ENCODE measurements around the gene ABCD2.
"Not testable (repeated sequence)": the region's sequence is repeated elsewhere in the genome, so short reads cannot be mapped to it uniquely, and the experiment has no call there.

The ABCD2 gene

GRCh38 chr12:39611818-39612217 lies 7.8 kb downstream of the ABCD2 start:
- ATAC-seq: no peak

GRCh38 chr12:39610436-39611025 lies 9.1 kb downstream of the ABCD2 start:
- ATAC-seq: no peak

- ATAC-seq: no peak
Measured at GRCh38 chr12:39606712-39607423, 12.7 kb downstream of the ABCD2 start.

GRCh38 chr12:39605996-39606395 lies 13.6 kb downstream of the ABCD2 start:
- no peak for ATAC-seq

- peak; percentile 24 to 25 for ATAC-seq
Measured at GRCh38 chr12:39605501-39605900, 14.1 kb downstream of the ABCD2 start.

- no peak for ATAC-seq
Measured at GRCh38 chr12:39603065-39603464, 16.5 kb downstream of the ABCD2 start.

GRCh38 chr12:39601951-39602350 lies 17.7 kb downstream of the ABCD2 start:
- ATAC-seq: not testable (repeated sequence)

GRCh38 chr12:39595928-39596327 lies 23.7 kb downstream of the ABCD2 start:
- ATAC-seq: no peak

GRCh38 chr12:39592295-39592694 lies 27.3 kb downstream of the ABCD2 start:
- ATAC-seq: peak in 1 of 2 donors; percentile 41

- no peak for ATAC-seq
Measured at GRCh38 chr12:39588348-39588747, 31.3 kb downstream of the ABCD2 start.

- ATAC-seq: peak in 1 of 2 donors; percentile 55
Measured at GRCh38 chr12:39587225-39587624, 32.4 kb downstream of the ABCD2 start.

GRCh38 chr12:39586816-39587215 lies 32.8 kb downstream of the ABCD2 start:
- no peak for ATAC-seq

GRCh38 chr12:39581592-39581991 lies 38.0 kb downstream of the ABCD2 start:
- no peak for ATAC-seq

GRCh38 chr12:39575498-39575875 lies 44.1 kb downstream of the ABCD2 start:
- ATAC-seq: no peak

GRCh38 chr12:39574785-39575497 lies 44.7 kb downstream of the ABCD2 start:
- ATAC-seq: no peak

GRCh38 chr12:39574378-39574777 lies 45.2 kb downstream of the ABCD2 start:
- no peak for ATAC-seq

- no peak for ATAC-seq
Measured at GRCh38 chr12:39573971-39574370, 45.6 kb downstream of the ABCD2 start.

GRCh38 chr12:39572551-39572950 lies 47.1 kb downstream of the ABCD2 start:
- ATAC-seq: no peak

GRCh38 chr12:39571351-39571750 lies 48.3 kb downstream of the ABCD2 start:
- no peak for ATAC-seq

- no peak for ATAC-seq
Measured at GRCh38 chr12:39553476-39553875, 66.1 kb downstream of the ABCD2 start.

- not testable (repeated sequence) for ATAC-seq
Measured at GRCh38 chr12:39544211-39544610, 75.4 kb downstream of the ABCD2 start.

GRCh38 chr12:39541471-39541870 lies 78.1 kb downstream of the ABCD2 start:
- no peak for ATAC-seq

GRCh38 chr12:39538679-39539104 lies 80.9 kb downstream of the ABCD2 start:
- ATAC-seq: no peak

GRCh38 chr12:39533951-39534350 lies 85.7 kb downstream of the ABCD2 start:
- ATAC-seq: no peak

Data from activated CD4-positive, CD25-positive, alpha-beta regulatory T cell treated with anti-CD3 and anti-CD28 coated beads, Interleukin-2, amount 50 U/mL, for 24 hours (primary cell).